PC-9 (cell line): Measurements from ENCODE around the gene ALDH3A1. TPM values are rescaled to one million over a fixed set of nuclear protein-coding genes. Genes with fewer than 3 reads are reported as not detected.

Experiments used
- BruUV-seq: library from RNA; stranded (reverse); fragments of 400-500 nt; replicated peaks from 2 replicates; lab custom pipeline; 2021; lab: Mats Ljungman, UMichigan
- CTCF ChIA-PET: fragments of 300-600 bp; sonication (Branson Sonifier 250); formaldehyde crosslinking; loops from one replicate; lab custom pipeline; 2022; ENCODE audit warnings: antibody characterized with exemption; lab: Charles Lee
- POLR2A ChIA-PET: fragments of 300-600 bp; sonication (Branson Sonifier 250); formaldehyde crosslinking; loops from one replicate; lab custom pipeline; 2022; ENCODE audit warnings: antibody characterized with exemption; ENCODE audit not compliant: unreplicated experiment; lab: Charles Lee
- DNase-seq, 2 experiments: peaks; one replicate each; pipeline versions ENCODE4 v3.0.0 to v3.0.0-alpha.2; 2015 to 2022; ENCODE audit warnings: mixed read lengths in 1 of 2
- H2AFZ ChIP-seq: fragments of 200-600 bp; sonication (generic); 2 replicates; pipeline ENCODE4 v1.8.1; 2017; ENCODE audit warnings: antibody characterized with exemption
- H3F3A ChIP-seq: fragments of 200-600 bp; sonication (generic); 2 replicates; pipeline ENCODE4 v1.8.1; 2017; ENCODE audit warnings: antibody characterized with exemption, mild to moderate bottlenecking, low read depth; ENCODE audit not compliant: insufficient read depth
- H3K27ac ChIP-seq: fragments of 200-600 bp; sonication (generic); 2 replicates; pipeline ENCODE4 v1.6.1; 2016; ENCODE audit warnings: mixed run types
- H3K27me3 ChIP-seq: fragments of 200-600 bp; sonication (generic); 2 replicates; pipeline ENCODE4 v1.6.1; 2016; ENCODE audit warnings: low read depth, mixed run types; ENCODE audit not compliant: insufficient read depth
- H3K36me3 ChIP-seq: fragments of 200-600 bp; sonication (generic); 2 replicates; pipeline ENCODE4 v1.6.1; 2016; ENCODE audit warnings: low read depth, mixed run types
- H3K4me1 ChIP-seq: fragments of 200-600 bp; sonication (generic); replicated peaks from 2 replicates; pipeline ENCODE4 v1.6.1; 2016; ENCODE audit warnings: mixed run types; ENCODE audit not compliant: insufficient read depth
- H3K4me2 ChIP-seq: fragments of 200-600 bp; sonication (generic); 2 replicates; pipeline ENCODE4 v1.6.1; 2017; ENCODE audit warnings: mixed run types
- H3K4me3 ChIP-seq: fragments of 200-600 bp; sonication (generic); 2 replicates; pipeline ENCODE4 v1.6.1; 2016; ENCODE audit warnings: mixed run types
- H3K79me2 ChIP-seq: fragments of 200-600 bp; sonication (generic); 2 replicates; pipeline ENCODE4 v1.6.1; 2017; ENCODE audit warnings: low read depth, mixed run types
- H3K9me2 ChIP-seq: fragments of 200-600 bp; sonication (generic); 2 replicates; pipeline ENCODE4 v1.8.1; 2017; ENCODE audit warnings: mild to moderate bottlenecking; ENCODE audit not compliant: insufficient read depth
- H3K9me3 ChIP-seq: fragments of 200-600 bp; sonication (generic); 2 replicates; pipeline ENCODE4 v1.8.1; 2016; ENCODE audit warnings: low read depth; ENCODE audit not compliant: insufficient read depth
- H4K20me1 ChIP-seq: fragments of 200-600 bp; sonication (generic); 2 replicates; pipeline ENCODE4 v1.8.1; 2017; ENCODE audit not compliant: insufficient read depth
- EZH2 ChIP-seq: fragments of 200-600 bp; sonication (generic); IDR thresholded peaks from 2 replicates; pipeline ENCODE4 v1.8.0; 2017; ENCODE audit warnings: antibody characterized with exemption, low read depth
- intact Hi-C: fragments of 100-400 bp; cut with micrococcal nuclease; formaldehyde crosslinking; loops from one replicate; pipeline ENCODE4 v1.10.0; 2022; ENCODE audit not compliant: unreplicated experiment
- total RNA-seq: library from RNA; stranded (reverse); gene quantifications from 2 replicates; pipeline ENCODE4 v1.2.3, GENCODE V29; 2021
- TF ChIP-seq, protein P1 (sequence below): fragments of 200-600 bp; sonication (generic); conservative IDR thresholded peaks from 2 replicates; pipeline ENCODE4 v1.6.1; 2017; ENCODE audit warnings: mixed run types, antibody characterized with exemption, mild to moderate bottlenecking, moderate library complexity

Gene ALDH3A1
- total RNA-seq, 1 experiment from 2014 or later = 1,620 TPM

DNA sequence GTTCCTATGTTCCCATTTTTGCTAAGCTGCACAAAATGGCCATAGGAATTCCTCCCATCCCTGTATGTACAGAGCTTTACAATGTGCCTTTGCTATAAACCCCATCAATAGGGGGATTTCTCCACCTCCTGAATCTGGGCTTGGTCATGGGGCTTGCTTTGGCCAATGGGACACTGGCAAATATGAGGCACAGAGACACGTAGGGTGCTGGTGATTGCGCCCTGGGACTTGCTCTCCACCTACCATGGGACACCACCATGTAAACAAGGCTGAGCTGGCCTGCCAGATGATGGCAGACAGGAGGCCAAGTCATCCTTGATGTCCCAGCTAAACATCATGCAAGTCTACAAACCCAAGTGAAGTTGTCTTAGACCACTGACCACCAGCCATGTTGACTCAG lies 15.3 kb upstream of the ALDH3A1 start:
- H3K9me2 ChIP-seq = no peaks in the 10 kb centered on the region
- no peak overlapping the region for H3K27ac ChIP-seq
- ChIA-PET POLR2A (interaction anchor here (0.7 kb wide), 1 partner anchor 515 kb away, joined by 10 read pairs; no protein-coding TSS in a partner anchor), CTCF (interaction anchor here (0.9 to 2.3 kb wide), 4 partner anchors 10 to 81 kb away, joined by 3 to 16 read pairs (median 4); partner anchors contain the start of gene ALDH3A1)
- no peaks in the 10 kb centered on the region for H3K9me3 ChIP-seq
- intact Hi-C loops = no loop called here
- no TSS peak for BruUV-seq
- no peak overlapping the region for H2AFZ ChIP-seq
- TF ChIP-seq, protein P1, sequence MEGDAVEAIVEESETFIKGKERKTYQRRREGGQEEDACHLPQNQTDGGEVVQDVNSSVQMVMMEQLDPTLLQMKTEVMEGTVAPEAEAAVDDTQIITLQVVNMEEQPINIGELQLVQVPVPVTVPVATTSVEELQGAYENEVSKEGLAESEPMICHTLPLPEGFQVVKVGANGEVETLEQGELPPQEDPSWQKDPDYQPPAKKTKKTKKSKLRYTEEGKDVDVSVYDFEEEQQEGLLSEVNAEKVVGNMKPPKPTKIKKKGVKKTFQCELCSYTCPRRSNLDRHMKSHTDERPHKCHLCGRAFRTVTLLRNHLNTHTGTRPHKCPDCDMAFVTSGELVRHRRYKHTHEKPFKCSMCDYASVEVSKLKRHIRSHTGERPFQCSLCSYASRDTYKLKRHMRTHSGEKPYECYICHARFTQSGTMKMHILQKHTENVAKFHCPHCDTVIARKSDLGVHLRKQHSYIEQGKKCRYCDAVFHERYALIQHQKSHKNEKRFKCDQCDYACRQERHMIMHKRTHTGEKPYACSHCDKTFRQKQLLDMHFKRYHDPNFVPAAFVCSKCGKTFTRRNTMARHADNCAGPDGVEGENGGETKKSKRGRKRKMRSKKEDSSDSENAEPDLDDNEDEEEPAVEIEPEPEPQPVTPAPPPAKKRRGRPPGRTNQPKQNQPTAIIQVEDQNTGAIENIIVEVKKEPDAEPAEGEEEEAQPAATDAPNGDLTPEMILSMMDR = no peak
- TF ChIP-seq EZH2 = no peak
- DNase-seq = no peak
- H3K4me2 ChIP-seq = no peak overlapping the region
- H3K36me3 ChIP-seq = no peaks in the 10 kb centered on the region
- no peaks in the 10 kb centered on the region for H3K4me1 ChIP-seq
- no peaks in the 10 kb centered on the region for H3K79me2 ChIP-seq
- no peak overlapping the region for H3K4me3 ChIP-seq
- no peaks in the 10 kb centered on the region for H3F3A ChIP-seq
- no peaks in the 10 kb centered on the region for H3K27me3 ChIP-seq
- no peaks in the 10 kb centered on the region for H4K20me1 ChIP-seq

DNA sequence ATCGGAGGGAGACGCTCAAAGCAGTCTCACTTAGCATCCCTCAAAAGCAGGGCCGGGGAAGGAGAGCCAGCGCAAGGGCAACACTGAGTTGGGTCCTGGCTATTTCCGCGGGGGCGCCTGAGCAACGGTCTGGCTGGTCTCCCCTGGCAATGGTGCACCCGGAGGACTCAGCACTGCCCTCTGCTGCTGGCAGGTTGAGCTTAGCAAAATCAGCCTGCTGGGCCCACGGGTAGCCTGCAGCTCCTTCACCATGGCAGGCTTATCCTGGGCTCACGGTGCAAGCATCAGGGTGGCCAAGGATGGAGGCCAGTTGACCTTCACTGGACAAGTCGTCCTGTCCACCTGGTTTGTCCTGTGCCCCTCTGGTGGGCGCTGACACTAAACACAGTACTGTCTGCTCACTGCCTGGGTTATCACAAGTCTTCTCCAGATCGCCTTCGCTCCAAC lies 14.4 kb upstream of the ALDH3A1 start:
- Histone ChIP-seq H3K9me3 (no peaks in the 10 kb centered on the region), H2AFZ (no peak overlapping the region), H3K4me2 (no peak overlapping the region), H3K4me3 (no peak overlapping the region), H3F3A (no peaks in the 10 kb centered on the region), H3K27me3 (no peaks in the 10 kb centered on the region), H3K79me2 (no peaks in the 10 kb centered on the region), H3K36me3 (no peaks in the 10 kb centered on the region), H3K27ac (no peak overlapping the region), H3K9me2 (no peaks in the 10 kb centered on the region), H4K20me1 (no peaks in the 10 kb centered on the region), H3K4me1 (no peaks in the 10 kb centered on the region)
- TF ChIP-seq, protein P1 = peak; percentile 66
- no peak for TF ChIP-seq EZH2
- peak in 1 of 2 experiments; percentile 79 for DNase-seq
- ChIA-PET CTCF (interaction anchor here (0.8 to 2.3 kb wide), 13 partner anchors 9 to 400 kb away, joined by 3 to 16 read pairs (median 5); partner anchors contain the start of genes ALDH3A1, ALDH3A2, B9D1 and MAPK7), POLR2A (interaction anchor here (0.6 to 1.0 kb wide), 4 partner anchors 10 to 438 kb away, joined by 3 to 17 read pairs (median 4); partner anchors contain the start of gene B9D1)
- intact Hi-C loops = loop anchor here (1.0 kb wide), 1 partner anchor 248 kb away; no protein-coding TSS in a partner anchor
- no TSS peak for BruUV-seq

DNA sequence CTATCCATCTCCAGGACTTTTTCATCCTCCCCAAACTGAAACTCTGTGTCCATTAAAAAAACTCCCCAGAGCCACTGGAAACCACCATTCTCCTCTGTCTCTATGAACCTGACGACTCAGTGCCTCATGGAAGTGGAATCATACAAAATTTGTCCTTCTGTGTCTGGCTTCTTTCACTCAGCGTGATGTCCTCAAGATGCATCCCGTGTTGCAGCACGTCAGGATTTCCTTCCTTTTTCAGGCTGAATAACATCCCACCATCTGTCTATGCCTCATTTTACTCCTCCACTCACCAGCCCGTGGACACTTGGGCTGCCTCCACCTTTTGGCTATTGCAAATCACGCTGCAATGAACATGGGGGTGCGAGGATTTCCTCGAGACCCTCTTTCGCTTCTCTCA lies 12.6 kb upstream of the ALDH3A1 start:
- Histone ChIP-seq H3K36me3 (no peaks in the 10 kb centered on the region), H4K20me1 (no peaks in the 10 kb centered on the region), H3K9me2 (no peaks in the 10 kb centered on the region), H3K9me3 (no peaks in the 10 kb centered on the region), H3K4me1 (no peaks in the 10 kb centered on the region), H3K27me3 (no peaks in the 10 kb centered on the region), H3K4me2 (no peak overlapping the region), H3K4me3 (no peak overlapping the region), H3K79me2 (no peaks in the 10 kb centered on the region), H2AFZ (no peak overlapping the region), H3F3A (no peaks in the 10 kb centered on the region), H3K27ac (no peak overlapping the region)
- ChIA-PET POLR2A (no interaction called here), CTCF (interaction anchor here (0.6 to 1.4 kb wide), 4 partner anchors 112 to 399 kb away, joined by 3 to 4 read pairs (median 4); partner anchors contain the start of genes ALDH3A2 and B9D1)
- intact Hi-C loops = no loop called here
- BruUV-seq = no TSS peak
- TF ChIP-seq, protein P1 = no peak
- TF ChIP-seq EZH2 = no peak
- DNase-seq = no peak
